ENCODE results near the gene SCP2.
A peak's percentile ranks its signal among the peaks of the same experiment; 100 is the strongest.

SCP2 gene

DNA sequence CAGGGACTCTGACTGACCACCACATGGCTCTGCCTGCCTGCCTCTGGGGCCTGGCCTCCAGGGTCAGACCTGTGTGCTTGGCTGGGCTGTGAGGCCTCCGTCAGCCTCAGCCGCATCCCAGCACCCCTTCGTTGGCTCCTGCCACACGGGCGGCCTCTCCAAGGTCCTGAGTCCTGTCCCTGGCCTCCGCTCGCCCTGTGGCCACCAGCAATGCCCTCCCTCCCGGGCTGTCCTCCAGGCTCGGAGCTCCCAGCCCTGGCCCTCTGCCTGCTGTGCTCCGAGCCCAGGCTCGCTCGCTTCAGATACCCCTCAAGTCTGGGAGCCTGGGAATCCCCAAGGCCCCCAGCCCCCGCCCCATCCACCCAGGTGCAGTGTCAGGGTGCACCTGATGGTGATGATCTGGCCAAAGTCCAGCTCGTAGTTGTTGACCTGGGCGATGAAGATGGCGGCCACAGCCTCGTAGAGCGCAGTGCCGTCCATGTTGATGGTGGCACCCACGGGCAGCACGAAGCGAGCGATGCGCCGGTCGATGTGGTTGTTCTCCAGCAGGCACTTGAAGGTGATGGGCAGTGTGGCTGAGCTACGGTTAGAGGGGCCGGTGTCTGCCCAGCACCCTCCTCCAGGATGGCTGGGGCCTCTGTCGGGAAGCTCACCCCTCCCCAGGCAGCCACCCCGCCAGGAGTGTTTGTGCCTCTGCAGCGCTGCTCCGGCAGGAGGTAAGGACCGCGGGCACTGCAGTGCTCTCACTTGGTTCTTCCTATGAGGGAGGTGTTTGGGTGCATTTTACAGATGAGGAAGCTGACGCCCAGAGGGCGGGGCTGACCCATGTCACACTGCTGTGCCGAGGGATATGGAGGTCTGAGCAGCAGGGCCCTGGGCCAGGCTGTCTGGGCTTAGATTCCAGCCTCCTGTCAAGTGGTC lies 163.4 kb downstream of the SCP2 start:
- Histone ChIP-seq H3K27ac (replicated peaks) (no peak overlapping the region), H3K27me3 (ENCODE audit: insufficient read depth, poor library complexity, severe bottlenecking) (no peaks in the 10 kb centered on the region), H3K4me3 (replicated peaks; ENCODE audit: insufficient read depth, low read length) (no peak overlapping the region)
- TF ChIP-seq, protein P1, sequence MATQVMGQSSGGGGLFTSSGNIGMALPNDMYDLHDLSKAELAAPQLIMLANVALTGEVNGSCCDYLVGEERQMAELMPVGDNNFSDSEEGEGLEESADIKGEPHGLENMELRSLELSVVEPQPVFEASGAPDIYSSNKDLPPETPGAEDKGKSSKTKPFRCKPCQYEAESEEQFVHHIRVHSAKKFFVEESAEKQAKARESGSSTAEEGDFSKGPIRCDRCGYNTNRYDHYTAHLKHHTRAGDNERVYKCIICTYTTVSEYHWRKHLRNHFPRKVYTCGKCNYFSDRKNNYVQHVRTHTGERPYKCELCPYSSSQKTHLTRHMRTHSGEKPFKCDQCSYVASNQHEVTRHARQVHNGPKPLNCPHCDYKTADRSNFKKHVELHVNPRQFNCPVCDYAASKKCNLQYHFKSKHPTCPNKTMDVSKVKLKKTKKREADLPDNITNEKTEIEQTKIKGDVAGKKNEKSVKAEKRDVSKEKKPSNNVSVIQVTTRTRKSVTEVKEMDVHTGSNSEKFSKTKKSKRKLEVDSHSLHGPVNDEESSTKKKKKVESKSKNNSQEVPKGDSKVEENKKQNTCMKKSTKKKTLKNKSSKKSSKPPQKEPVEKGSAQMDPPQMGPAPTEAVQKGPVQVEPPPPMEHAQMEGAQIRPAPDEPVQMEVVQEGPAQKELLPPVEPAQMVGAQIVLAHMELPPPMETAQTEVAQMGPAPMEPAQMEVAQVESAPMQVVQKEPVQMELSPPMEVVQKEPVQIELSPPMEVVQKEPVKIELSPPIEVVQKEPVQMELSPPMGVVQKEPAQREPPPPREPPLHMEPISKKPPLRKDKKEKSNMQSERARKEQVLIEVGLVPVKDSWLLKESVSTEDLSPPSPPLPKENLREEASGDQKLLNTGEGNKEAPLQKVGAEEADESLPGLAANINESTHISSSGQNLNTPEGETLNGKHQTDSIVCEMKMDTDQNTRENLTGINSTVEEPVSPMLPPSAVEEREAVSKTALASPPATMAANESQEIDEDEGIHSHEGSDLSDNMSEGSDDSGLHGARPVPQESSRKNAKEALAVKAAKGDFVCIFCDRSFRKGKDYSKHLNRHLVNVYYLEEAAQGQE (IDR thresholded peaks at IDR 0.05; ENCODE audit: insufficient replicate concordance, low read depth): no peak
- TF ChIP-seq SPI1 (IDR thresholded peaks at IDR 0.05; ENCODE audit: borderline replicate concordance, low read depth) (no peak), GABPA (IDR thresholded peaks at IDR 0.05; ENCODE audit: low read depth) (no peak), POLR2AphosphoS5 (IDR thresholded peaks at IDR 0.05; ENCODE audit: low read depth) (no peak)
- TF ChIP-seq, protein P2, sequence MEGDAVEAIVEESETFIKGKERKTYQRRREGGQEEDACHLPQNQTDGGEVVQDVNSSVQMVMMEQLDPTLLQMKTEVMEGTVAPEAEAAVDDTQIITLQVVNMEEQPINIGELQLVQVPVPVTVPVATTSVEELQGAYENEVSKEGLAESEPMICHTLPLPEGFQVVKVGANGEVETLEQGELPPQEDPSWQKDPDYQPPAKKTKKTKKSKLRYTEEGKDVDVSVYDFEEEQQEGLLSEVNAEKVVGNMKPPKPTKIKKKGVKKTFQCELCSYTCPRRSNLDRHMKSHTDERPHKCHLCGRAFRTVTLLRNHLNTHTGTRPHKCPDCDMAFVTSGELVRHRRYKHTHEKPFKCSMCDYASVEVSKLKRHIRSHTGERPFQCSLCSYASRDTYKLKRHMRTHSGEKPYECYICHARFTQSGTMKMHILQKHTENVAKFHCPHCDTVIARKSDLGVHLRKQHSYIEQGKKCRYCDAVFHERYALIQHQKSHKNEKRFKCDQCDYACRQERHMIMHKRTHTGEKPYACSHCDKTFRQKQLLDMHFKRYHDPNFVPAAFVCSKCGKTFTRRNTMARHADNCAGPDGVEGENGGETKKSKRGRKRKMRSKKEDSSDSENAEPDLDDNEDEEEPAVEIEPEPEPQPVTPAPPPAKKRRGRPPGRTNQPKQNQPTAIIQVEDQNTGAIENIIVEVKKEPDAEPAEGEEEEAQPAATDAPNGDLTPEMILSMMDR (IDR thresholded peaks at IDR 0.05; ENCODE audit: insufficient read depth, low read length): no peak
- DNase-seq (ENCODE audit: low read depth in 1 of 2, low spot score in 1 of 2): peak in 1 of 2 experiments; percentile 33

- DNase-seq (ENCODE audit: low read depth in 1 of 2, low spot score in 1 of 2): no peak
- no peak overlapping the region for H3K27ac ChIP-seq (replicated peaks)
- H3K27me3 ChIP-seq (ENCODE audit: insufficient read depth, poor library complexity, severe bottlenecking): no peaks in the 10 kb centered on the region
- no peak overlapping the region for H3K4me3 ChIP-seq (replicated peaks; ENCODE audit: insufficient read depth, low read length)
- TF ChIP-seq, protein P1 (IDR thresholded peaks at IDR 0.05; ENCODE audit: insufficient replicate concordance, low read depth): no peak
- TF ChIP-seq, protein P2 (IDR thresholded peaks at IDR 0.05; ENCODE audit: insufficient read depth, low read length): no peak
- TF ChIP-seq SPI1 (IDR thresholded peaks at IDR 0.05; ENCODE audit: borderline replicate concordance, low read depth): no peak
- no peak for TF ChIP-seq POLR2AphosphoS5 (IDR thresholded peaks at IDR 0.05; ENCODE audit: low read depth)
- no peak for TF ChIP-seq GABPA (IDR thresholded peaks at IDR 0.05; ENCODE audit: low read depth)
Measured at GRCh38 chr1:53091841-53092645, 165.0 kb downstream of the SCP2 start.

- TF ChIP-seq, protein P1 (IDR thresholded peaks at IDR 0.05; ENCODE audit: insufficient replicate concordance, low read depth): no peak
- TF ChIP-seq, protein P2 (IDR thresholded peaks at IDR 0.05; ENCODE audit: insufficient read depth, low read length): no peak
- no peak for TF ChIP-seq SPI1 (IDR thresholded peaks at IDR 0.05; ENCODE audit: borderline replicate concordance, low read depth)
- TF ChIP-seq POLR2AphosphoS5 (IDR thresholded peaks at IDR 0.05; ENCODE audit: low read depth): no peak
- TF ChIP-seq GABPA (IDR thresholded peaks at IDR 0.05; ENCODE audit: low read depth): no peak
- Histone ChIP-seq H3K4me3 (replicated peaks; ENCODE audit: insufficient read depth, low read length) (no peak overlapping the region), H3K27ac (replicated peaks) (no peak overlapping the region), H3K27me3 (ENCODE audit: insufficient read depth, poor library complexity, severe bottlenecking) (no peaks in the 10 kb centered on the region)
- DNase-seq (ENCODE audit: low read depth in 1 of 2, low spot score in 1 of 2): no peak
Measured at GRCh38 chr1:53092659-53093450, 165.8 kb downstream of the SCP2 start.

All from HL-60 (cell line).